DND-41 (cell line): ENCODE data around the gene MEMO1.

Experiments used
- CTCF ChIP-seq: IDR thresholded peaks from 2 replicates; pipeline ENCODE4 v1.5.1; 2012; ENCODE audit warnings: borderline replicate concordance, low read length, moderate library complexity, mild to moderate bottlenecking; ENCODE audit not compliant: poor library complexity, severe bottlenecking; ENCODE audit errors: extremely low read depth
- EZH2 ChIP-seq: IDR thresholded peaks from 3 replicates; pipeline ENCODE4 v1.6.1; 2012; ENCODE audit warnings: borderline replicate concordance, low read depth, mild to moderate bottlenecking, moderate library complexity, low read length, inconsistent platforms; ENCODE audit not compliant: severe bottlenecking

- TF ChIP-seq CTCF (no peak), EZH2 (no peak)
Observed at GRCh38 chr2:31823558-31823957, 187.2 kb downstream of the MEMO1 start.
